ENCODE results near the gene CFAP221. TPM values are rescaled to one million over a fixed set of nuclear protein-coding genes. Genes with fewer than 3 reads are reported as not detected.

The CFAP221 gene
- total RNA-seq, 1 donor from 2014 or later = 0.61 TPM

- peaks cover 2% of the 10 kb centered on the region for H3K4me1 ChIP-seq (ENCODE audit: insufficient read depth, low read length)
- Mint-ChIP-seq H3K36me3 (ENCODE audit: low read depth, unreplicated experiment) (peaks cover 13% of the 10 kb centered on the region), H3K27me3 (ENCODE audit: low read depth, unreplicated experiment) (peaks cover 6% of the 10 kb centered on the region), H3K9me3 (ENCODE audit: unreplicated experiment) (peaks cover 4% of the 10 kb centered on the region), H3K4me1 (ENCODE audit: low read depth, unreplicated experiment) (peaks cover under 1% of the 10 kb centered on the region), H3K4me3 (ENCODE audit: unreplicated experiment) (no peak overlapping the region), H3K27ac (ENCODE audit: unreplicated experiment) (no peak overlapping the region)
- no peak for FAIRE-seq
- H3K4me3 ChIP-seq (ENCODE audit: insufficient read depth, low read depth, low read length) = no peak overlapping the region
- no peaks in the 10 kb centered on the region for H4K20me1 ChIP-seq (ENCODE audit: insufficient read depth, low read length)
- no peak overlapping the region for H3K9ac ChIP-seq (ENCODE audit: low read length)
- H3K79me2 ChIP-seq (ENCODE audit: insufficient read depth, low read length) = no peaks in the 10 kb centered on the region
- DNase-seq (ENCODE audit: low read depth) = no peak
- no peaks in the 10 kb centered on the region for H3K9me3 ChIP-seq (ENCODE audit: insufficient read depth, low read depth, low read length)
- H3K27ac ChIP-seq (ENCODE audit: low read depth, low read length) = no peak overlapping the region
- H3K27me3 ChIP-seq (ENCODE audit: insufficient read depth, low read length) = no peaks in the 10 kb centered on the region
- H2AFZ ChIP-seq (ENCODE audit: low read depth, low read length) = no peak overlapping the region
- TF ChIP-seq EZH2 (IDR thresholded peaks at IDR 0.05; ENCODE audit: insufficient read depth, low read length) = no peak
- no peak for TF ChIP-seq CTCF (IDR thresholded peaks at IDR 0.05; ENCODE audit: insufficient read depth, low read depth, low read length)
- H3K4me2 ChIP-seq (ENCODE audit: low read length) = no peak overlapping the region
- no peaks in the 10 kb centered on the region for H3K36me3 ChIP-seq (ENCODE audit: insufficient read depth, low read length)
Observed at GRCh38 chr2:119689218-119689617, 145.0 kb downstream of the CFAP221 start.

- Histone ChIP-seq H3K27me3 (ENCODE audit: insufficient read depth, low read length) (no peaks in the 10 kb centered on the region), H2AFZ (ENCODE audit: low read depth, low read length) (no peak overlapping the region), H3K27ac (ENCODE audit: low read depth, low read length) (no peak overlapping the region), H3K9ac (ENCODE audit: low read length) (no peak overlapping the region), H3K4me1 (ENCODE audit: insufficient read depth, low read length) (peaks cover 13% of the 10 kb centered on the region), H3K4me3 (ENCODE audit: insufficient read depth, low read depth, low read length) (no peak overlapping the region), H3K9me3 (ENCODE audit: insufficient read depth, low read depth, low read length) (no peaks in the 10 kb centered on the region), H4K20me1 (ENCODE audit: insufficient read depth, low read length) (no peaks in the 10 kb centered on the region), H3K4me2 (ENCODE audit: low read length) (no peak overlapping the region), H3K36me3 (ENCODE audit: insufficient read depth, low read length) (no peaks in the 10 kb centered on the region), H3K79me2 (ENCODE audit: insufficient read depth, low read length) (no peaks in the 10 kb centered on the region)
- Mint-ChIP-seq H3K36me3 (ENCODE audit: low read depth, unreplicated experiment) (peaks cover 13% of the 10 kb centered on the region), H3K9me3 (ENCODE audit: unreplicated experiment) (peaks cover 4% of the 10 kb centered on the region), H3K27me3 (ENCODE audit: low read depth, unreplicated experiment) (peaks cover 6% of the 10 kb centered on the region), H3K4me3 (ENCODE audit: unreplicated experiment) (no peak overlapping the region), H3K4me1 (ENCODE audit: low read depth, unreplicated experiment) (peaks cover 16% of the 10 kb centered on the region), H3K27ac (ENCODE audit: unreplicated experiment) (no peak overlapping the region)
- FAIRE-seq (no peak), DNase-seq (ENCODE audit: low read depth) (no peak)
- no peak for TF ChIP-seq CTCF (IDR thresholded peaks at IDR 0.05; ENCODE audit: insufficient read depth, low read depth, low read length)
- TF ChIP-seq EZH2 (IDR thresholded peaks at IDR 0.05; ENCODE audit: insufficient read depth, low read length) = no peak
Observed at GRCh38 chr2:119691189-119691588, 146.9 kb downstream of the CFAP221 start.

GRCh38 chr2:119691651-119692245, 147.5 kb downstream of the CFAP221 start:
- Mint-ChIP-seq H3K4me3 (ENCODE audit: unreplicated experiment) (no peak overlapping the region), H3K27me3 (ENCODE audit: low read depth, unreplicated experiment) (peaks cover 6% of the 10 kb centered on the region), H3K4me1 (ENCODE audit: low read depth, unreplicated experiment) (peaks cover 19% of the 10 kb centered on the region), H3K27ac (ENCODE audit: unreplicated experiment) (no peak overlapping the region), H3K36me3 (ENCODE audit: low read depth, unreplicated experiment) (peaks cover 13% of the 10 kb centered on the region), H3K9me3 (ENCODE audit: unreplicated experiment) (peaks cover 4% of the 10 kb centered on the region)
- DNase-seq (ENCODE audit: low read depth) (no peak), FAIRE-seq (no peak)
- Histone ChIP-seq H2AFZ (ENCODE audit: low read depth, low read length) (no peak overlapping the region), H3K27ac (ENCODE audit: low read depth, low read length) (no peak overlapping the region), H4K20me1 (ENCODE audit: insufficient read depth, low read length) (no peaks in the 10 kb centered on the region), H3K4me1 (ENCODE audit: insufficient read depth, low read length) (peaks cover 13% of the 10 kb centered on the region), H3K4me3 (ENCODE audit: insufficient read depth, low read depth, low read length) (no peak overlapping the region), H3K9me3 (ENCODE audit: insufficient read depth, low read depth, low read length) (no peaks in the 10 kb centered on the region), H3K4me2 (ENCODE audit: low read length) (no peak overlapping the region), H3K27me3 (ENCODE audit: insufficient read depth, low read length) (no peaks in the 10 kb centered on the region), H3K36me3 (ENCODE audit: insufficient read depth, low read length) (no peaks in the 10 kb centered on the region), H3K79me2 (ENCODE audit: insufficient read depth, low read length) (no peaks in the 10 kb centered on the region), H3K9ac (ENCODE audit: low read length) (no peak overlapping the region)
- no peak for TF ChIP-seq EZH2 (IDR thresholded peaks at IDR 0.05; ENCODE audit: insufficient read depth, low read length)
- no peak for TF ChIP-seq CTCF (IDR thresholded peaks at IDR 0.05; ENCODE audit: insufficient read depth, low read depth, low read length)

Measured in astrocyte (in vitro differentiated cells and primary cell).